ENCODE results near the gene ZBED4.

GRCh38 chr22:49879871-49880270, 26.2 kb downstream of the ZBED4 start:
- TF ChIP-seq CTCF (IDR thresholded peaks at IDR 0.05) (no peak), POLR2A (IDR thresholded peaks at IDR 0.05) (no peak)
